Lower leg skin (tissue), 4 donors: Measurements from ENCODE around the gene SLC38A4. TPM values are rescaled to one million over a fixed set of nuclear protein-coding genes. Genes with fewer than 3 reads are reported as not detected.

Experiments
- DNase-seq, 2 donors: peaks; one replicate each; pipeline ENCODE4 v3.0.0-alpha.2; 2019; ENCODE audit warnings: low spot score in 2 of 2
- H3K4me3 ChIP-seq: fragments of 200-600 bp; sonication (generic); 2 replicates; pipeline ENCODE4 v1.5.1; 2017; ENCODE audit warnings: mild to moderate bottlenecking, low read depth; ENCODE audit not compliant: poor library complexity, severe bottlenecking
- POLR2A ChIP-seq, 2 donors: fragments of 450-650 bp; IDR thresholded peaks; one replicate each; pipeline ENCODE4 v1.6.1; 2016 to 2017; ENCODE audit warnings: antibody characterized with exemption in 2 of 2, mild to moderate bottlenecking in 1 of 2, moderate library complexity in 1 of 2
- WGBS, 2 donors: methylation state at CpG; one replicate each; pipeline ENCODE4 v1.1.5; 2018; 5-methylcytosine and 5-hydroxymethylcytosine counted together
- intact Hi-C: fragments of 100-400 bp; cut with DNase I; formaldehyde crosslinking; loops from one replicate; pipeline ENCODE4 v1.15.0; 2023; ENCODE audit warnings: low total_unique reads
- total RNA-seq, 4 donors: library from RNA; depleted of rRNA; stranded (reverse); fragments of >200 nt; gene quantifications; one replicate each; pipeline ENCODE4 v1.1.0, GENCODE V29; 2016
- TF ChIP-seq, protein P1 (sequence below), 3 donors: fragments of 450-650 bp; IDR thresholded peaks; one replicate each; pipeline ENCODE4 v1.5.1; 2016; ENCODE audit warnings: antibody characterized with exemption in 3 of 3, mild to moderate bottlenecking in 3 of 3, moderate library complexity in 2 of 3

SLC38A4 gene
- total RNA-seq, 4 donors from 2014 or later, result 0.46 to 1.9 (median 0.88) TPM

DNA sequence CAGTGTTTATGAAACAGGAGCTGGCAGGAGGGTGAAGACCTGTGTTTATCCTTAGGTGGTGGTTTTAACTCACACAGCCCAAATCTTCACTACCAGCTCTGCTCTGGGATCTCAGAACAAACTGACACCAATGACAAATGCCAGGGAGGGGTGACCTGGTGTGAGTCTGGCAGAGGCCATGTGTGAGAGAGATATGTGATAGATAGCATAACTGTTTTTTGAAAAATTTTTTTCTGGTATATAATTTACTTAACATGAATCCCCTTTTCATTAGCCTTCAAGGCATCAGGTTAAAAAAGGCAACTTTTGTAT, 51.5 kb downstream of the SLC38A4 start:
- intact Hi-C loops, result no loop called here
- no peak for DNase-seq
- H3K4me3 ChIP-seq, result no peak overlapping the region
- TF ChIP-seq, protein P1, sequence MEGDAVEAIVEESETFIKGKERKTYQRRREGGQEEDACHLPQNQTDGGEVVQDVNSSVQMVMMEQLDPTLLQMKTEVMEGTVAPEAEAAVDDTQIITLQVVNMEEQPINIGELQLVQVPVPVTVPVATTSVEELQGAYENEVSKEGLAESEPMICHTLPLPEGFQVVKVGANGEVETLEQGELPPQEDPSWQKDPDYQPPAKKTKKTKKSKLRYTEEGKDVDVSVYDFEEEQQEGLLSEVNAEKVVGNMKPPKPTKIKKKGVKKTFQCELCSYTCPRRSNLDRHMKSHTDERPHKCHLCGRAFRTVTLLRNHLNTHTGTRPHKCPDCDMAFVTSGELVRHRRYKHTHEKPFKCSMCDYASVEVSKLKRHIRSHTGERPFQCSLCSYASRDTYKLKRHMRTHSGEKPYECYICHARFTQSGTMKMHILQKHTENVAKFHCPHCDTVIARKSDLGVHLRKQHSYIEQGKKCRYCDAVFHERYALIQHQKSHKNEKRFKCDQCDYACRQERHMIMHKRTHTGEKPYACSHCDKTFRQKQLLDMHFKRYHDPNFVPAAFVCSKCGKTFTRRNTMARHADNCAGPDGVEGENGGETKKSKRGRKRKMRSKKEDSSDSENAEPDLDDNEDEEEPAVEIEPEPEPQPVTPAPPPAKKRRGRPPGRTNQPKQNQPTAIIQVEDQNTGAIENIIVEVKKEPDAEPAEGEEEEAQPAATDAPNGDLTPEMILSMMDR (IDR thresholded peaks at IDR 0.05), result no peak
- TF ChIP-seq POLR2A (IDR thresholded peaks at IDR 0.05), result no peak

DNA sequence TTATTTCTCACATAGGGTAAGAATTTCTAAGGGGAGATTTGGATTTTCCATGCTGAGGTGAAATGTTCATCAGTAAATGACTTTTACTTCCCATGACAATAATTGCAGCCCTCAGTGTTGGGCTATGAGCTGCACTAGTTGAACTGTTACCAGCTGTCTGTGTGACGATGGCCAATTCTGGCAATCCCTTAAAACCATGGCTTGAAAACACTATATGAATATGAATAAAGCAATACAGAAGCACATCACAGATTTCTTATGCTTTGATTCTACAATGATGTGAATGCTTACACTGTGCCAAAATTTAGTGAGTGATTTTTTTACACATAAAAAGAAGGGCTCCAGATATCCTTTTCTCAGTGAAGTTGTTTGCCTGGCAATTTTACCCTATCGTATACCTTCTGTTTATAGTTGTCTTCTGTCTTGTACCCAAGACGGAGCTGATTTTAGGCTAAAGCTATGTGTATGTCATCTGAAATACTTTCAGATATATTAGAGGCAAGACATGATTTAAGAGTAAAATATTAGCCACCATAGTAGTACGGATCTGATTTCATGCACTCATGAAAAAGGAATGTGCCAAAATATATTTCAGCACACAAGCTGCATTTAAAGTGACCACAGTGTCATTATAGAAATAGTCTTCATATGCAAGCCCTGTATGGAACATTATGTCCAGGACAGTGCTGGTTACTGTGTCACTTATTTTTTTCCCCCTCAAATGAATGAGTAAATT, 52.0 kb downstream of the SLC38A4 start:
- H3K4me3 ChIP-seq, result no peak overlapping the region
- intact Hi-C loops, result no loop called here
- WGBS, 2 donors, result 64 to 66% methylated on average over 4 of the region's 4 CpGs
- DNase-seq, result no peak
- no peak for TF ChIP-seq POLR2A (IDR thresholded peaks at IDR 0.05)
- TF ChIP-seq, protein P1 (IDR thresholded peaks at IDR 0.05), result no peak

DNA sequence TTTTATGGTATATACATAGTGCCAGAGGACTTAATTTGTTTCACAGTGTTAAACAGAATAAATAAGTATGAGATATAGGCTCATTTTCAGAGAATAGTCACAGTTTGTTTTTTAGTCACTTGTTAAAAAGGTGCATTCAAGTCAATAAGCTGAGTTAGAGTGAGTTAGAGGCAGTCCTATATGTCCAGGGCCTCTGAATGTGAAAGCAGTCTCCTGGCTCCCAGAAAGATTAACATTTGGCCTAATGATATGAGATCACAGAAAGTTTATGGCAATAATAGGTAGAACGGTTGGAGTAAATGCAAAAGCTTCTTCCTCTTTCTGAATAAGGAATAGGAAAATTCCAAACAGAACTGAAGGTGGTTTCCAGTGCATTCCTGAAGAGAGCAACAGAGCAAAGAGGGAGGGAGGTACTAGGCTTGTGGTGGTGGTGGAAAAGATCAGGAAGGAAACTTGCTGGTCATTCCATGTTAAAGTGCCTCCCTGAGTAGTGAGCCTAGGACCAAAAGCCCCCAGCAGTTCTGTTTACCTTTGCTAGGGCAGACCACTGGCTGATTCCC, 54.4 kb downstream of the SLC38A4 start:
- no peak overlapping the region for H3K4me3 ChIP-seq
- DNase-seq, result no peak
- intact Hi-C loops, result no loop called here
- 10 to 32% methylated on average over 1 of the region's 1 CpG for WGBS, 2 donors
- TF ChIP-seq, protein P1 (IDR thresholded peaks at IDR 0.05), result no peak
- TF ChIP-seq POLR2A (IDR thresholded peaks at IDR 0.05), result no peak

DNA sequence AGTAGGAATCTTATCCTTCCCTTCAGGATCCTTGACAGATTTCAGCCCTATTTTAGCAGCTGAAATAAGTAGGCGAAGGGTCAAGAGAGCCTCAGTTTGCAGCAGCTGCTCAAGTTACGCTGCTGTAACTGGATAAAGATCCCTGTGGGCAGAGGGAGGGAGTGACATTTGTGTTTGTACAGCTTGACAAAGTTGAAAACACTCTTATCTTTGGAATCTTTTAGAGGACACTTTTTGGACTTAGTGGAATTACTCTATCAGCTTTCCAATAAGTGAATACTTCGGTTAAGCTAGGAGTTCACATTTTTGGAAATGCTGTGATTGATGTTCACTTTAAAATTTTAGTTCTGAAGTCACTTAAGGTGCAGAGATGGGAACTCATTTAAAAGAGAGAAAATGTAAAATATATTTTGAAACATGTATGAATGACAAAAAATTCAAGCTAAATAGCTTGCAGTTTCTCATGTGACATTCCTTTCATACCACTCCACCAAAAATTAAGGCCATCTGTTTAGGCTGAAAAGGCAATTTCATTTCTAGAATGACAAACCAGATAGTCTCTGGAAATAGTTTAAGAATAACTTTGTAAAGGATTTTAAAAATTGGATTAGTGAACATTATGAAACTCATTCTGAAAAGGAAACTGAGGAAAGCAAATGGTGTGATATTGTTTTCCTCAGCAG, 55.2 kb downstream of the SLC38A4 start:
- no peak for TF ChIP-seq POLR2A (IDR thresholded peaks at IDR 0.05)
- TF ChIP-seq, protein P1 (IDR thresholded peaks at IDR 0.05), result no peak
- H3K4me3 ChIP-seq, result no peak overlapping the region
- 52 to 65% methylated on average over 3 of the region's 3 CpGs for WGBS, 2 donors
- intact Hi-C loops, result no loop called here
- no peak for DNase-seq

DNA sequence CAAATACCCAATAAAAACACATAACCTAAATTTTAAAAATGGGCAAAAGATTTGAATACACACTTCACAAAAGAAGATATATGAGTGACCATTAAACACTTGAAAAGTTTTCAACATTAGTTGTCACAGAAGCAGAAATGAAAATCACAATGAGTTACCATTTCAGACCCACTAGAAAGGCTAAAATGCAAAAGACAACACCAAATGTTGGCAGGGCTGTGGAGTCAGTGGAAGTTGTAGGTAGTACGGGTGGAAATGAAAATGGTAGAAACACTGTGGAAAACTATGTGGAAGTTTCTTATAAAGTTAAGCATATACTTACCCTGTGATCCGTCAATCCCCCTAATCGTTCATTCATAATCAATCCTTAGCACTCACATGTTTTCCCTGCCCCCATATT, 61.8 kb downstream of the SLC38A4 start:
- WGBS, 2 donors, result 78 to 91% methylated on average over 3 of the region's 3 CpGs
- DNase-seq, result no peak
- no peak overlapping the region for H3K4me3 ChIP-seq
- TF ChIP-seq, protein P1 (IDR thresholded peaks at IDR 0.05), result no peak
- no peak for TF ChIP-seq POLR2A (IDR thresholded peaks at IDR 0.05)
- intact Hi-C loops, result no loop called here
